IPS-NIHi7 (cell line): ENCODE results near the gene TMPRSS13.
A peak's percentile ranks its signal among the peaks of the same experiment; 100 is the strongest.

Experiments used
- DNase-seq: peaks from one replicate; pipeline ENCODE4 v3.0.0; 2012; ENCODE audit warnings: mixed read lengths; ENCODE audit errors: extremely low spot score

The TMPRSS13 gene

DNA sequence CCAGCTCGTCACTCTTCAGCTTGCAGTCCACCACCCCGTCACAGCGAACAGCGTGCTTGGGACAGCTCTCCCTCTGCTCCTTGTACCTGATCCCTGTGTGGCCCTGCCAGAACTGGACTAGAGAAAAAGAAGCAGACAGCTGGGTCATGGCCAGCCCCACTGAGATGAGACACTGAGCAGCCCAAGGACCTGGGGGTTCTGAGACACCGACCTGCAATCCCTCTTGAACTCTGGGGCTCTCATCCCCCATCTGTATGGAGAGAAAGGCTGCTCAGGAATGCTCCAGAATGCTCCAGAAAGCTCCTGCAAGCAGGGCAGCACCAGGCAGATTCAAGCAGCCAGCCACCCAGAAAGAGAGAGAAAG lies 14.8 kb downstream of the TMPRSS13 start:
- no peak for DNase-seq

DNA sequence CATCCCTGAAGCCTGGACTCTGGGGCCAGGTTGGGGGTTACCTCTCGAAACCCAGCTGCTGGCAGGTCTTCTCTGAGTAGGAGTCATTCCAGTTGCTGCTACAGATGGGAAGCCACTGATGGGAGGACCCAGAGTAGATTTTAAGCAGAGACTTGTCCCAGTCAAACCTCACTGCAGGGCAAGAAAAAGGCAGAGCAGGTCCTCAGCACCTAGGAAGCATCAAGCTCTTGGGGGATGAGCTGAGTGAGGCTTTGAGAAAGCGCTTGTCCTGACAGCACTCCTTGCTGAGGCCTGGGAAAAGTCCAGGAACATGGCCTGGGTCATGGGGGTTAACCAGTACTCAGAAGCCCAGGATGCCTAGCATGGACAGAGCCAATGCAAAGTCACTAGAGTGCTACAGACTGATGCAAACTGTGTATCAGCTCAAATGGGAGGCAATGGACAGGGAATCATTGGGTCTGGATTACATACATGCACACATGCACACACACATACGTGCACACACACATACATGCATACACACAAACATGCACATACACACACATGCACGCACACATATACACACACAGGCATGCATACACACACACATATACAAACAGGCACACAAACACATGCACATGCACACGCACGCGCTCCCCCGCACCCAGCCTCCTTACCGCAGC lies 15.3 kb downstream of the TMPRSS13 start:
- DNase-seq: no peak

DNA sequence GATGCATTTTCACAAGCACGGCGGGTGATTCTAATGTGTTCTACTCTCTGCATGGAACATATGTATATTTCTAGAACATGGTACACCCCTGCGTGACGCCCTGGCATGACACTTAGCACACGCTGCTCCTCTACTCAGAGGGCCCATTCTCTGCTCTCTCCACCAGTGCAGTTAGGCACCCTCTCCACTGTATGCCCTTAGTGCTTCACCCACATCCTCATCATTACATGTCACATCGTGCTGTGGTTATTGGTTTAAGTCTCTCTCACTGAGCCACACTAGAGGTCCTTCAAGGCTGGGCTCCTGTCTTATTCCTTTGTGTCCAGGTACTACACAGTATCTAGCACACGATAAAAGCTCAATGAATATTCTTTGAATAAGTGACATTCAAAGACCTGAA lies 16.7 kb downstream of the TMPRSS13 start:
- no peak for DNase-seq

DNA sequence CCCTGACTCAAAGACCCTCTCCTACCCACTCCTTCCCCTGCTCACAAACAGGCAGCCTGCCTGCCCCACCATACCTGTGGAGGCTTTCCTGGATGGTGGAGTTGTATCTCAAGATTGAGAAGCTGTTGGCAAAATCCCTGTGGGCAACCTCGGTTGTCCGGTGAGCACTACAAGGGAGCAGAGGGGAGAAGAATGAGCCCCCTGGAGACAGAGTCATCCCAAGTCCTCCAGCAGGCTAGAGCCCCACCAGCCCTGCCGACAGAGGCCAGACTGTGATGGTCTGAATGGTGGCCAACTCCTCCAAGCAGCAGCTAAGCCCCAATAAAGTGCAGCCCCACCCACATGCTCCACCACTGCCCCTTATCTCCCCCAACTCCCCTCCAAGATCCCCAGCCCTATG lies 17.5 kb downstream of the TMPRSS13 start:
- no peak for DNase-seq

DNA sequence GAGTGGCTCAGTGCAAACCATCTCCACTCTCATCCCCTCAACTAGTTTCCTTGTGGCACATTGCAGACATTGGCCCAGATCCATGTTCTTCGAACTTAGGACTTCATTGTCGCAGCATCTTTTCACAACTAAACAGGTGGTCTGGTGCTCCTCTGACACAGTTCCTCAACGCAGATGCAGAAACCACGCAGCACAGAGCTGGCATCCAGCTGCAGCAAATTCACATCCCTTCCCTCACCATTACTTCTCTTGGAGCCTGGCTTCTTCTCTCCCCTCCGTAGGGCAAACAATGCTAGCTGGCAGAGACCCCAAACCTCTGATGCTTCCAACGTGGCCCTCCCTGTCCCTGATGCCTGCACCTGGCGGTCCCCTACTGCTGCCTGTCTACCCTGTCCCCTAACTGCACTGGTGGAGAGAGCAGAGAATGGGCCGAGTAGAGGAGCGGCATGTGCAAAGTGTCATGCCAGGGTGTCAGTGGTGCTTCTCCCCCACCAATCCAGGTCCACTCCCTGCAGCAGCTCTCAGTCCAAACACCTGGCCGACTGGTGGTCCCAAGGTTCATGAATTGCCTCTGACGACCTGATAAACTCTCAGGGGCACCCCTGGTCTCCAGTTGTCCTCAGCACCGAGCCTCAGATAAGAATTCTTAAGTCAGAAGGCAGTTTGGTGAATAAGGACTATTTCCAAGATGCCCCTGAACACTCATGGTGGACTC lies 18.1 kb downstream of the TMPRSS13 start:
- no peak for DNase-seq

DNA sequence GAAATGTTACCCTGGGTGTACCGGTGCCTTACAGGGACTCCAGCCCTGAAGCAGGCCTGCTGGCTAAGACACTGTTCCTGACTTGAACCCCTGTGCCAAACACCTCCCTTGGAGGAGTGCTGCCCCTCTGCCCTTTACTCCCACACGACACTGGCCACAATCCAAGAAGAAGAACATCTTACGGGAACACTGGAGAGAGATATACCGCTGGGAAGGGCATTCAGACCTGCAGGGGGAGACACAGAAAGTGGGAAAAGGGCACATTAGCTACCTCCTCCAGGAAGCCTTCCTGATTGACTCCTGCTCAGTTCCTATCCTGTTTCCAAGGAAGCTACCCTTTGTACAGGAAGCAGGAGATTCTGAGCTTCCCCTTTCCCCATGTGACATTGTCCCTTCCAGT lies 18.7 kb downstream of the TMPRSS13 start:
- DNase-seq: no peak

DNA sequence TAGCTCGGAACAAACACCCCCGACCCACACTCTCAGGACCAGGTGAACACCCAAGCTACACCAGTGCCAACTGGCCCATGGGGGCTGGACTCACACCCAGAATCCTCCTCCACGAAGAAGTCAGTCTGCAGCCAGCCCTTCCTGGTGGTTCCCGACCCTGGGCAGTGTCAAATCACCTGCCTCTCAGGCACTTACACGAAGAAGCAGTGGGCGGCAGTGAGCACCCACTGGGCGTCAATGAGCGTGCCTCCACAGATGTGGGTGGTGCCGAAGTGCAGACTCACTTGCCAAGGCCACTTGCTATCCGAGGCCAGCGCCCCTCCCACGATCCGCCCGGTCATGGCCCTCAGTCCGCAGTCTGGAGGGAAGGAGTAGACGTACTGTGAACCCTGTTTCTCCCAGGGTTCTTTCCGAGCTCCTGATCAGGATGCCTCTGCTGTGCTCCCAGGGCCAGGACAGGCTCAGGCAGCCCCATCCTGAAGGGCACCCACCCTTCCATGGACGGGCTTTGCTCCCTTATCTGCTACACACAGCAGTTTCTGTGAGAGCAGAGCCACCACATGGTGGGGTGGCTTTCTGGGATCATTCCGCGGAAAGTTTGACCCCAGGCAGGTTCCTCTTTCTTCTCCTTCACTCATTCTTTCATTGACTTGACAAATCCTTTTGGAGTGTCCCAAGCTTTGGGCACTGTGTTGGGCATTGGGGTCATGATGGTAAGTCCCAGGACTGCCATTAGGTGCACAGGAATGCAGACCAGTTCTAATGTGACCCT lies 19.4 kb downstream of the TMPRSS13 start:
- DNase-seq: no peak

DNA sequence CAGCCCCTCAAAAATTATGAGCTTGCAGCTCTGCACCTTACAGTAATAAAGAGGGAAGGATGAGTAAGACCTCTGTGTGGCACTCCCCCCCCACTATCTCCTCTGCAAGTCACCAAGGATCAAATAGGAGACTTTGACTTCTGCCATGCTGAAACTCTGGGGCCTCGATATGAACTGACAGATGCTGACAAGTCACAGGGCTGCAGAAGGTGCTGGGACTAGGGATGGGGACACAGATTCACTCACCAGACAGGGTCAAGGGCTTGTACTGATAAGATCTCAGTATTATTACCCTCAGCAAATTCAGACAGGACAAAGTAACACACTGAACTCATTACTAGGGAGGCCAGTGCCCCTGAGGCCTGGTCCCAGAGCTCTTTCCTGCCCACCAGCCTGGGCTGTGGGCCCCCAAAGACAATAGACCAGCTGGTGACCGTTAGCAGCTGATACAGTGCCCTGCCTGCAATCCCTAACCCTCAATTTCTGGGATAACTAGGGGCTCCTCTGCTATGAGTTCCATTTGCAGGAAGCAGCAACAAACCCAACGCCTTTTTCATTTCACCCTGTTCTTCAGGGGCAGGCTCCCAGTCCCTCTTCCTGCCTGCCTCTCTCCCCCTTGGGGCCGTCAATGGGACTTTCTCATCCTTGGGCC lies 20.1 kb downstream of the TMPRSS13 start:
- DNase-seq: no peak

DNA sequence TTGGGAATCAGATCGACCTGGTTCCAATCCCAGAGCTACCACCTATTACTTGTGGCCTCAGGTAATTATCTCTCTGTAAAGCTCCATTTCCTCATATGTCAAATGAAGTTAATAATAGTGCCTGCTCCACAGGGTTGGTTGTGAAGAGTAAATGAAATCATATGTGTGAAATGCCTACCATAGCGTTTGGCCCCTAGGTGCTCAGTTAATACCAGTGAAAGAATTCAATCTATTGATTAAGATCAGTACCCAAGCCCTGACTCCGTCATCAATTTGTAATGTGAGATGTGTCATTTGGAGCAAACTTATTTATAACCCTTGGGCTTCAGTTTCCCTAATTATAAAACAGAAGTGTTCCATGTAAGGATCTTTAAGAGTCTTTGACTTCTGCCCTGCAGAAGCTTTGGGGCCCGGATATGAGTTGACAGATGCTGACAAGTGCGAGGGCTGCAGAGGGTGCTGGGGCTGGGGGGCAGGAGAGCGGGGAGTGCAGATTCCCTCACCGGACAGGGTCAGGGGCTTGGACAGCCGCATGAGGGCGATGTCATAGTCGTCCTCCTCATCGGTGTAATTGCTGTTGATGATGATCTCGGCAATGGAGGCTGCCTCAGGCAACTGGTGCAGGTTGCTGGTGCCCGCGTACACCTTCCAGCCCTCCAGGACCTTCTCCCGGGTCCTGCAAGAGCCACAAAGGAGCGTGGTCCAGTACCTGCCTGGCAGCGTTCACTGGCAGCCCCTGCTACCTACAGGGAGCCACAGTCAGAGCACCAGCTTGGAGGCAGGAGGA lies 20.9 kb downstream of the TMPRSS13 start:
- no peak for DNase-seq

DNA sequence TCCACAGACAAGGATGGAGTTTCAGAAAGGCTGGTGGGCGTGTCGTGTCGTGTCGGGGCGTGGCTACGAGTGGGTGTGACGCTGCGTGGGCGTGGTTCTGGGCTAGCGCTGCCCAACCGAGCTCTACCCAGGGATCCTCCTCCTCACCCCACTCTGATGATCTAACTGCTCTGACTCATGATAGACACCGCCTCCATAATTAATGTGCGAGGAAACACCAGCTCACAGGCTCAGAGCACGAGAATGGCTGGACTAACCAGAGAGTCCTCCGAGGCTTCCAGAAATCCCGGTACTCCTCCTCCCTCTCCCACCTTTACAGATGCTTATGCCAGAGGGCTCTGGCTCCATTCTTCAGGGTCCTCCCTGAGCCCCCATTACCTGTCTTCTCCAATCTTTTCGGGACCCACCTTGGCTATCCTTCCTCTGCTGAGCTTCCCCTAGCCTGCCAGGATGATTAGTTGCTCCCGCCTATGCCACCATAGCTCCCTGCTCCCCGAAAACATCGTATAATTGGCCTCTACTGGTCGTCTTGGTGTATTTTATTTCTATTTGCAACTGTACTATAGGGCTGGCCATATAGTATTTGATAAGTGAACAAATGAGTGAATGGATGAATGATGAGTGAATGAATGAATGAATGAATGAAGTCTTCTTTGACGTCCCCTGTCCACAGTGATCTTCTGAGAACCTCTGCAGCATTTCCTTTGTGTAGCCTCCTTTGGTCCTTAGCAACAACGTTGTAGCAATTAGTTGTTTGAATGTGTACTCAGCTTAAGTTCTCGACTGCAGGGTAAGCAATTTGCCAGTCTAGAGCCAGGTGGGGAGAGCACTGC lies 21.7 kb downstream of the TMPRSS13 start:
- DNase-seq: peak; percentile 92

DNA sequence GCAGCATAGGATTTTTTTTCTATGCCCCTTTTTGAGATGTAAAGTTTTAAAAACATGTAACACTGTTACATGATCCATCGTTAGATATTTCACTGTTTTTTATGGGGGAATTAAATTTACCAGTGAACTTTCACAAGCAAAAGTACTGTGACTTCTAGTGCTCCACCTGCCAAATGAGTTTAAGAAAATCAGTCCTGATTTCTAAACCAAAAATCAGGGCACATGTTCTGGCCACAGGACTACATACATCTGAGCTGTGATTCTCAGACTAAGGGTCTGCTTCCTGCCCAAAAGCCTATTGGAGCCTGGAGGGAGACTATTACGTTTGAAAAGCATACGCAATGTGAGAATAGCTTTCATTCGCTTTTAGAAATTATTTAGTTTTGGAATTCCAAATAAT lies 22.5 kb downstream of the TMPRSS13 start:
- DNase-seq: no peak

DNA sequence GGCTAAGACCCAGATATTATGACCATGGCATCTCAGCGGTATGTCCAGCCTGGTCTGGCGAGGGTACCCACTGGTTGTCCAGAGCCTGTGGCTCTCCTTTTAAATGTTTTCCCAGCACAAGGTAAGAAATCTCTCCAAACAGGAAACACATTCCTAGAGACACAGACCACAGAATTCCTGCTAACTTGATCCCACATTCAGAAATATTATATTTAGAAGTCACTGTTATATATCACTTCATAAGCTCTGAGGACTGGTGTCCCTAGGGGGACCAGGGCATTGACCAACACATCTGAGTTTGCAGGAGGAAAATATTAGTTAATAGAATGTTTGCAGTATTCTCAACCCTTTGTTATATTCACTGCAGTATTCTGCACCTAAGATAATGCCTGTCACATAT lies 23.1 kb downstream of the TMPRSS13 start:
- no peak for DNase-seq

DNA sequence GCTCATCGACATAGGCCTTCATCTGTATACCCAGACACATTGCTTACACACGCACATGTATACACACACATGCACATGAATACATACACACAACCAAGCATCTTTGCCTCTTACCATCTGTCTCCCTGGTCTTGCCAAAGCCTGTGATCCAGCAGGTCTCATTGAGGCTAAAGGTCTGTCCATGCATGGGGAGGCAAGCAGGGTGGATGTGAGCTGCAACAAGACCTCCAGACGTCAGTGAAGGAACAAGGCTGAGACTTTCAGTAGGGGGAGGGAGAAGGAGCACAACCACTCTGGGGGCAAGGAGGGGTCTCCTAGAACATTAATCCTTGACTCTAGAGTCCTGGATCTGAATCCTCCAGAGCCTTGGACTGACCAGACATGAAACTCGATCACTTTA lies 23.7 kb downstream of the TMPRSS13 start:
- DNase-seq: no peak

DNA sequence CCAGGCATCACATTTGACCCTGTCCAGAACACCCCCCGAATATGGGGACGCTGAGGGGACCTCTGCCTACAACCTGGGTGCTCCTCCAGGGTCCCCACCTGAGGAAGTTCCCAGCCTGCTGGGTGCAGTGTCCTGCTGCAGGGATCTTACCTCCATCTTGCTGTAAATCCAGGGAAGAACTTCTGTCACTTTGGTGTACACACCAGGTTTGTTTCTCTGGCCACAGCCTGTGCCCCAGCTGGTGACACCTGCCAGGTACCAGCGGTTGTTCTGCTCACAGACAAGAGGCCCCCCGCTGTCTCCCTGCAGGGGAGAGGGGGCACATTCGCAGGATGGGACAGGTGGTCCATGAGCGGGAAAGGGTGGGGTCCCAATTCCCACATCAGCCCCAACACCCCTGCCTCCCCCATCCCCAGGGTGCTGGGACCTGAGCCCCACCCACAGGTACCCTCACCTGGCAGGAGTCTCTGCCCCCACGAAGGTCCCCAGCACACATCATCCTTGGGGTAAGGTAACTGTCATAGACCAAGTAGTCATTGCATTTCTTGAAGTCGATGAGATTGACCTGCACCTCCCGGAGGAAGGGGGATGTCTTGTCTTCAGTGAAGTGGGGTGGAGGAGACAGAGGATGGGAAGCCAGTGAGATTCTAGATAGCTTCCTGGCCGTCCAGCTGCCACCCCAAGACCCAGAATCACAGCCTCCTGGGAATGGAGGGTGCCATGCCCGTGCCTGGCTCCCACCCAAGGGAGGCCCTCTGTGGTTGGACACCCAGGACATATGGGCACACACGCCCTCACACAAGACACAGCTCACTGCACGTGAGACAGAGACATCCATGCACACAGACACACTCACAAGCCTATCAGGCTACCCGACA lies 25.5 kb downstream of the TMPRSS13 start:
- no peak for DNase-seq

DNA sequence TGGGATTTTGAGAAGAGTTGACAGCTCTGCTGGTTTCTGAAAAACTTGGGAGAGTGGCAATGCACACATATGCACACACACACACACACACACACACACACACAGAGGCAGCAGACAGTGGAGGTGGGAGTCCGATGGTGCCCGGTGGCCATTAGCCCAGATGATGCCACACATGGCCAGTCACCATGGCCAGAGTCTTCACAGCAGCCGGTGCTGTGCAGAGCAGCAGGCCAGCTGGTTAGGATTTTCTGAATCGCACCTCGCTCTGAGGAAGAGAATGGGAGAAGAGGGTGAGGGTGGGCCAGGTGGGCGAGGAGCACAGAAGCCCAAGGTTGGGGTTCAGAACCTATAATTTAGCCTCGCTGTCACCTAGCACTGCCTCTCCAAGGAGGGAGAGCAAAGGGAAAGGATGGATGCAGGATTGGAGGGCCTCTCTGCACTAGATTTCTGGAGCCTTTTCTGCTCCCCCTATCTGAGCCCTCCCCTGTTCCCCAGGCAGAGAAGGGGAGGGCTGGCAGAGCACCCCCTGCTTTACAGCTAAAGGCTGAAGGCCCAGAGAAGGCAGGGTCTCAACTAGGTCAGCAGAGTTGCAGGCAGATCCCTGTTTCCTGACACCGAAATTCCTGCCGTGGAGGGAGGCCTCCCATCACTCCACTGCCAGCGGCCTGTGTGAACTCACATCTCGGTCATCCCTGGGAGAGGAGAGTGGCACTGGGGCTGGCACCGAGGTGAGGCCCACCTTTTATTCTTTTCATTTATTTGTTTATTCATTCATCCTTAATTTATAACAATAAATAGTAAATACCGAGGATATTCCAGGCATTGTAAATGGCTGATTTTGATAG lies 27.0 kb downstream of the TMPRSS13 start:
- no peak for DNase-seq

DNA sequence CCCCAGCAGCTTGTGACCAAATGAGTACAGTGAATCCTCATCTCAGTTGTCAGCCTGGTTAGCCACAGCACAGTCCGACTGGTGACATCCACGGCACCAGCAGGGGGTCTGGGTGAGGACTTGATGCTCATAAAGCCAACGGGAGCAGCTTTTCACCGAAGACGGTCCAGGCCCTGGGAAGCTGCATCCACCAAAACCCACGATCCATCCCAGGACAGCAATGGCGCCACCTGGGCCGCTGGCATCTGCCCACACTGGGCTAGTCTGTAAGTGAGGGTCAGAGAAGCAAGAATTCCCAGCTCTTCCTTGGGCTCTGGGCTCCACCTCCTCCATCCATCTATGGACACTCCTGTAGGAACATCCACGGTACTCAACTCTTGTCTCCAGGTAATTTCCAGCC lies 27.6 kb downstream of the TMPRSS13 start:
- DNase-seq: no peak

DNA sequence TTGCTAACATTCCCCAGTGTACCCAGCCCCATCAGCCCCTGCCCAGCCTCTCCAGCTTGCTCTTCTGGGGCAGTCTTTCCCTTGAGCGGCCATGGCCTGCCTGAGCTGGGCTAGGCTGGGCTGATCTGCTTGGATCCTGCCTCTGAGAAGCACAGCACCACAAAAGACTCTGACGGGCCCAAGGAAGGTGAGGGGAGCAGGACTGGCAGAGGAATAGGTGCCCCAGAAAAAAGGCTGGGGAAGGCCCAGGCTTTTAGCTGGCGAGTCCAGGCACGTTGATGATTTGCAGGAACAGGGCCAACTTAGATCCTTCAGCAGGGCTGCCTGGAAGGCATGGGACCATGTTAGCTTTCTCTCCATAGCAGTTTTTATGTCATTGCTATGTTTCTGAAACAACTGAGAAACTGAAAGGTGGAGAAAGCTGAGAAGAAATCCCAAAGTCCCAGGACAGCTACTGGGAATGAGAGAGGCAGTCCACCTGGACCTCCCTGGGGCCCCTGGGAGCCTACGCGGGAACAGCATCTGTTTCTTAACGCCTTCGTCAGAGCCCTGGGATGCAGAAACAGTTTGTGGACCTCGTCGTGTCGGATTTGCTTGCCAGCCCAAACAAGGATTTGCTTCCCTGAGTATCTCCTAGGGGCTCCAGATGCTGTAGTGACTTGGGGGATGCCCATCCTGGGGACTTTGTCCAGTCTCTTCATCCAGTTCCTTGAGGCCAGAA lies 28.3 kb downstream of the TMPRSS13 start:
- DNase-seq: no peak

DNA sequence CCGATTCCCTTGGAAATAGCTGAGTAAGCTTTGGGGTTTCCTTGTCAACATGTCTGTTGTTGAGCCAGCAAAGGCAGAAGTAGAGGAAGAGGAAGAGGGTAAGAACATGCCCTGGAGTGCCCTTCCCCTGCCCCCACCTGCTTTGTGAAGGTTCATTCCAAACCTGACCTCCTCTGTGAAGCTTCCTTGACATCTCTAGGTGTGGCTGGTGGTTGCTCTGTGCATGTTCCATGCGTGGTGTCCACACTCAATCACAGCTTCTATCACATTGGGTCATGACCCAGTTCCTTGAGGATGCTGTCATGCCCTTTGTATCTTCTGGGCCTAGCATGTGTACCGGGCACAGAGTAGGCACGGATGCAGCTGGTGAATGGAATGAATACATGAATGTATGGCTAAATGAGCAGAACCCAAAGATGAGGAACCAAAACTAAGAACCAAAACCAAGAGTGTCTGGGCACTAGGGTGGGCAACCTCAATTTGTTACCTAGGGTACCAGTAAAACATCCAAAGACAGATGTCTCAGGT lies 29.0 kb downstream of the TMPRSS13 start:
- DNase-seq: no peak
